C4-2B (cell line): ENCODE data around the gene TECPR1.

ENCODE experiments used
- CTCF ChIP-seq: fragments of 450-650 bp; conservative IDR thresholded peaks from 2 replicates; pipeline ENCODE4 v1.5.1; 2017; ENCODE audit warnings: mild to moderate bottlenecking
- ZFX ChIP-seq: fragments of 450-650 bp; IDR thresholded peaks from 2 replicates; pipeline ENCODE4 v1.6.1; 2017

- TF ChIP-seq CTCF (no peak), ZFX (no peak)
Observed at GRCh38 chr7:98223351-98223897, 28.6 kb downstream of the TECPR1 start.
